ENCODE measurements around the gene WNT8A. TPM values are rescaled to one million over a fixed set of nuclear protein-coding genes. Genes with fewer than 3 reads are reported as not detected.

The WNT8A gene
- total RNA-seq, 1 donor from 2014 or later, result not detected

GRCh38 chr5:138139781-138140090 lies 55.9 kb downstream of the WNT8A start:
- no peak for DNase-seq (ENCODE audit: low spot score in 2 of 2, unreplicated experiment in 2 of 2)
- peak overlapping the region; percentile 80 for H3K4me3 Mint-ChIP-seq
- H3K27me3 Mint-ChIP-seq (ENCODE audit: low read depth), result no peaks in the 10 kb centered on the region
- no peaks in the 10 kb centered on the region for H3K9me3 Mint-ChIP-seq
- peaks cover 4% of the 10 kb centered on the region for H3K4me1 Mint-ChIP-seq
- no peak overlapping the region for H3K27ac Mint-ChIP-seq
- no peaks in the 10 kb centered on the region for H3K36me3 Mint-ChIP-seq
- TF ChIP-seq CTCF (IDR thresholded peaks at IDR 0.05; ENCODE audit: unreplicated experiment), result no peak

- no peak overlapping the region for H3K27ac Mint-ChIP-seq
- no peaks in the 10 kb centered on the region for H3K9me3 Mint-ChIP-seq
- DNase-seq (ENCODE audit: low spot score in 2 of 2, unreplicated experiment in 2 of 2), result no peak
- peaks cover 4% of the 10 kb centered on the region for H3K4me1 Mint-ChIP-seq
- H3K36me3 Mint-ChIP-seq, result no peaks in the 10 kb centered on the region
- H3K4me3 Mint-ChIP-seq, result peak overlapping the region; percentile 10
- no peak for TF ChIP-seq CTCF (IDR thresholded peaks at IDR 0.05; ENCODE audit: unreplicated experiment)
- H3K27me3 Mint-ChIP-seq (ENCODE audit: low read depth), result no peaks in the 10 kb centered on the region
Observed at GRCh38 chr5:138140268-138140667, 56.4 kb downstream of the WNT8A start.

Other genes starting within 250 kb of the WNT8A start
- gene MYOT, start 216.2 kb upstream of the WNT8A start, total RNA-seq, result not detected in 3 replicates
- gene PKD2L2, start 194.6 kb upstream of the WNT8A start, total RNA-seq, result not detected in 3 replicates
- gene FAM13B, start 51.0 kb upstream of the WNT8A start, total RNA-seq, result 52.5 to 57.9 TPM (median 56.4 TPM) in 3 replicates
- gene NME5, start 55.4 kb downstream of the WNT8A start, total RNA-seq, result 2.4 to 3.4 TPM (median 2.7 TPM) in 3 replicates
- gene BRD8, start 94.6 kb downstream of the WNT8A start, total RNA-seq, result 88.7 to 89.3 TPM (median 89.0 TPM) in 3 replicates
- gene KIF20A, start 95.1 kb downstream of the WNT8A start, total RNA-seq, result 24.4 to 27.0 TPM (median 26.8 TPM) in 3 replicates
- 37.6 to 44.1 TPM (median 39.0 TPM) in 3 replicates for gene CDC23, start 129.3 kb downstream of the WNT8A start, total RNA-seq
- gene GFRA3, start 190.6 kb downstream of the WNT8A start, total RNA-seq, result 0.27 to 0.73 TPM (median 0.43 TPM) in 3 replicates
- gene CDC25C, start 247.8 kb downstream of the WNT8A start, total RNA-seq, result 6.7 to 6.8 TPM (median 6.7 TPM) in 3 replicates